ENCODE measurements around the gene CDA. TPM values are rescaled to one million over a fixed set of nuclear protein-coding genes. Genes with fewer than 3 reads are reported as not detected.

The CDA gene
- total and polyA plus RNA-seq, 9 of the 15 experiments (the other 6 are each of a cell fraction or from before 2014, with no cell fraction given) = not detected

- TF ChIP-seq, protein P1, sequence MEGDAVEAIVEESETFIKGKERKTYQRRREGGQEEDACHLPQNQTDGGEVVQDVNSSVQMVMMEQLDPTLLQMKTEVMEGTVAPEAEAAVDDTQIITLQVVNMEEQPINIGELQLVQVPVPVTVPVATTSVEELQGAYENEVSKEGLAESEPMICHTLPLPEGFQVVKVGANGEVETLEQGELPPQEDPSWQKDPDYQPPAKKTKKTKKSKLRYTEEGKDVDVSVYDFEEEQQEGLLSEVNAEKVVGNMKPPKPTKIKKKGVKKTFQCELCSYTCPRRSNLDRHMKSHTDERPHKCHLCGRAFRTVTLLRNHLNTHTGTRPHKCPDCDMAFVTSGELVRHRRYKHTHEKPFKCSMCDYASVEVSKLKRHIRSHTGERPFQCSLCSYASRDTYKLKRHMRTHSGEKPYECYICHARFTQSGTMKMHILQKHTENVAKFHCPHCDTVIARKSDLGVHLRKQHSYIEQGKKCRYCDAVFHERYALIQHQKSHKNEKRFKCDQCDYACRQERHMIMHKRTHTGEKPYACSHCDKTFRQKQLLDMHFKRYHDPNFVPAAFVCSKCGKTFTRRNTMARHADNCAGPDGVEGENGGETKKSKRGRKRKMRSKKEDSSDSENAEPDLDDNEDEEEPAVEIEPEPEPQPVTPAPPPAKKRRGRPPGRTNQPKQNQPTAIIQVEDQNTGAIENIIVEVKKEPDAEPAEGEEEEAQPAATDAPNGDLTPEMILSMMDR (IDR thresholded peaks at IDR 0.05 in 2 of 3, conservative IDR thresholded peaks at IDR 0.05 in 1 of 3; ENCODE audit: insufficient read depth in 2 of 3, low read depth in 1 of 3, low read length in 3 of 3) = peak; percentile 67 to 77 (median 69)
- no peak for TF ChIP-seq PURB (CRISPR knock-in tag; IDR thresholded peaks at IDR 0.05; ENCODE audit: low read depth)
- TF ChIP-seq REST (IDR thresholded peaks at IDR 0.05; ENCODE audit: borderline replicate concordance) = no peak
- TF ChIP-seq REST (CRISPR knock-in tag; IDR thresholded peaks at IDR 0.05; ENCODE audit: low read depth) = no peak
- TF ChIP-seq KDM4B (IDR thresholded peaks at IDR 0.05; ENCODE audit: borderline replicate concordance in 2 of 2, low read depth in 1 of 2) = peak in 1 of 2 experiments; percentile 95; a peak in 2 of 4 replicates
- TF ChIP-seq SMAD1 (IDR thresholded peaks at IDR 0.05; ENCODE audit: low read depth, low read length, partially characterized antibody) = no peak
- TF ChIP-seq POLR2AphosphoS5 (IDR thresholded peaks at IDR 0.05; ENCODE audit: control insufficient read depth, insufficient read depth, low read depth, low read length) = peak; percentile 80
- TF ChIP-seq CHD1 (IDR thresholded peaks at IDR 0.05; ENCODE audit: low read length) = peak; percentile 72
- TF ChIP-seq ZNF408 (CRISPR knock-in tag; IDR thresholded peaks at IDR 0.05; ENCODE audit: low read depth) = no peak
- no peak for TF ChIP-seq SMAD3 (CRISPR knock-in tag; conservative IDR thresholded peaks at IDR 0.05)
- no peak for TF ChIP-seq ILK (tag; IDR thresholded peaks at IDR 0.05; ENCODE audit: borderline replicate concordance, low read depth)
- TF ChIP-seq, protein P2, sequence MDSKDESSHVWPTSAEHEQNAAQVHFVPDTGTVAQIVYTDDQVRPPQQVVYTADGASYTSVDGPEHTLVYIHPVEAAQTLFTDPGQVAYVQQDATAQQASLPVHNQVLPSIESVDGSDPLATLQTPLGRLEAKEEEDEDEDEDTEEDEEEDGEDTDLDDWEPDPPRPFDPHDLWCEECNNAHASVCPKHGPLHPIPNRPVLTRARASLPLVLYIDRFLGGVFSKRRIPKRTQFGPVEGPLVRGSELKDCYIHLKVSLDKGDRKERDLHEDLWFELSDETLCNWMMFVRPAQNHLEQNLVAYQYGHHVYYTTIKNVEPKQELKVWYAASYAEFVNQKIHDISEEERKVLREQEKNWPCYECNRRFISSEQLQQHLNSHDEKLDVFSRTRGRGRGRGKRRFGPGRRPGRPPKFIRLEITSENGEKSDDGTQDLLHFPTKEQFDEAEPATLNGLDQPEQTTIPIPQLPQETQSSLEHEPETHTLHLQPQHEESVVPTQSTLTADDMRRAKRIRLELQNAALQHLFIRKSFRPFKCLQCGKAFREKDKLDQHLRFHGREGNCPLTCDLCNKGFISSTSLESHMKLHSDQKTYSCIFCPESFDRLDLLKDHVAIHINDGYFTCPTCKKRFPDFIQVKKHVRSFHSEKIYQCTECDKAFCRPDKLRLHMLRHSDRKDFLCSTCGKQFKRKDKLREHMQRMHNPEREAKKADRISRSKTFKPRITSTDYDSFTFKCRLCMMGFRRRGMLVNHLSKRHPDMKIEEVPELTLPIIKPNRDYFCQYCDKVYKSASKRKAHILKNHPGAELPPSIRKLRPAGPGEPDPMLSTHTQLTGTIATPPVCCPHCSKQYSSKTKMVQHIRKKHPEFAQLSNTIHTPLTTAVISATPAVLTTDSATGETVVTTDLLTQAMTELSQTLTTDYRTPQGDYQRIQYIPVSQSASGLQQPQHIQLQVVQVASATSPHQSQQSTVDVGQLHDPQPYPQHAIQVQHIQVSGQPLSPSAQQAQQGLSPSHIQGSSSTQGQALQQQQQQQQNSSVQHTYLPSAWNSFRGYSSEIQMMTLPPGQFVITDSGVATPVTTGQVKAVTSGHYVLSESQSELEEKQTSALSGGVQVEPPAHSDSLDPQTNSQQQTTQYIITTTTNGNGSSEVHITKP (IDR thresholded peaks at IDR 0.05; ENCODE audit: partially characterized antibody) = no peak
These were observed 72.6 kb downstream of the CDA start, which contains the start of gene DDOST (continued) for GRCh38 chr1:20661207-20662109.
